Measurements from ENCODE around the gene TEKT5. TPM values are rescaled to one million over a fixed set of nuclear protein-coding genes. Genes with fewer than 3 reads are reported as not detected.

Gene TEKT5
- total and polyA plus RNA-seq, 9 of the 15 experiments (the other 6 are each of a cell fraction or from before 2014, with no cell fraction given): 0.10 to 0.19 TPM; not detected in 7

- Histone ChIP-seq H4K20me1 (replicated peaks; ENCODE audit: control insufficient read depth, insufficient read depth, low read length) (no peaks in the 10 kb centered on the region), H3K9ac (ENCODE audit: insufficient read depth in 1 of 2, low read depth in 2 of 2, low read length in 2 of 2) (no peak overlapping the region), H3K27me3 (ENCODE audit: control insufficient read depth in 2 of 2, insufficient read depth in 2 of 2, low read length in 2 of 2) (no peaks in the 10 kb centered on the region; a peak in 2 of 5 replicates), H3K9me3 (replicated peaks; ENCODE audit: control insufficient read depth, insufficient read depth, low read depth, low read length) (no peaks in the 10 kb centered on the region), H3K4me3 (no peak overlapping the region), H3K9me1 (ENCODE audit: control insufficient read depth, insufficient read depth, low read length) (peaks cover 7% of the 10 kb centered on the region), H3K27ac (ENCODE audit: extremely low read depth, low read depth, low read length) (no peak overlapping the region), H3K4me2 (ENCODE audit: insufficient read depth, low read length) (no peak overlapping the region), H3K36me3 (ENCODE audit: control insufficient read depth, insufficient read depth, low read length) (no peaks in the 10 kb centered on the region), H3K79me2 (ENCODE audit: control insufficient read depth, insufficient read depth, low read length) (no peaks in the 10 kb centered on the region), H3K4me1 (replicated peaks in 1 of 2; ENCODE audit: control insufficient read depth in 2 of 2, insufficient read depth in 2 of 2, low read length in 2 of 2) (peaks cover 5 to 6% of the 10 kb centered on the region in 2 experiments; a peak in 4 of 5 replicates), H2AFZ (ENCODE audit: low read depth, low read length) (no peak overlapping the region)
- in situ Hi-C loops (cut with MboI): no loop called here
- BruUV-seq (replicated peaks): no TSS peak
- ATAC-seq: no peak
- no peak for DNase-seq (ENCODE audit: extremely low read depth in 1 of 4, low spot score in 3 of 4)
- ChIA-PET CTCF (ENCODE audit: low intra/inter-chr PET ratio) (no interaction called here), POLR2A (interaction anchor here (0.7 kb wide), 1 partner anchor 34 kb away, joined by 3 read pairs; no protein-coding TSS in a partner anchor)
- FAIRE-seq: no peak
- 65% methylated on average over 8 of the region's 10 CpGs for WGBS (ENCODE audit: insufficient coverage, low coverage, missing lambda C conversion rate)
- no peak for TF ChIP-seq PHTF2 (CRISPR knock-in tag; IDR thresholded peaks at IDR 0.05)
- TF ChIP-seq CBFA2T2 (conservative IDR thresholded peaks at IDR 0.05): no peak
- no peak for TF ChIP-seq BCOR (IDR thresholded peaks at IDR 0.05)
- no peak for TF ChIP-seq TOE1 (IDR thresholded peaks at IDR 0.05; ENCODE audit: borderline replicate concordance)
- no peak for TF ChIP-seq TOE1 (CRISPR knock-in tag; IDR thresholded peaks at IDR 0.05; ENCODE audit: borderline replicate concordance, low read depth)
- TF ChIP-seq UBTF (IDR thresholded peaks at IDR 0.05; ENCODE audit: borderline replicate concordance in 1 of 2, low read depth in 2 of 2, low read length in 2 of 2): no peak
- intact Hi-C loops (cut with micrococcal nuclease): no loop called here
Measured at GRCh38 chr16:10647264-10647720, 47.4 kb downstream of the TEKT5 start.
